CD4-positive, alpha-beta T cell treated with Interleukin-12 subunit alpha and Interleukin-12 subunit beta, for 1 hour (primary cell): ENCODE measurements around the gene IMP4.
A peak's percentile ranks its signal among the peaks of the same experiment; 100 is the strongest.

Experiments
- DNase-seq: peaks from one replicate; pipeline ENCODE4 v3.0.0-alpha.2; 2020

Gene IMP4

DNA sequence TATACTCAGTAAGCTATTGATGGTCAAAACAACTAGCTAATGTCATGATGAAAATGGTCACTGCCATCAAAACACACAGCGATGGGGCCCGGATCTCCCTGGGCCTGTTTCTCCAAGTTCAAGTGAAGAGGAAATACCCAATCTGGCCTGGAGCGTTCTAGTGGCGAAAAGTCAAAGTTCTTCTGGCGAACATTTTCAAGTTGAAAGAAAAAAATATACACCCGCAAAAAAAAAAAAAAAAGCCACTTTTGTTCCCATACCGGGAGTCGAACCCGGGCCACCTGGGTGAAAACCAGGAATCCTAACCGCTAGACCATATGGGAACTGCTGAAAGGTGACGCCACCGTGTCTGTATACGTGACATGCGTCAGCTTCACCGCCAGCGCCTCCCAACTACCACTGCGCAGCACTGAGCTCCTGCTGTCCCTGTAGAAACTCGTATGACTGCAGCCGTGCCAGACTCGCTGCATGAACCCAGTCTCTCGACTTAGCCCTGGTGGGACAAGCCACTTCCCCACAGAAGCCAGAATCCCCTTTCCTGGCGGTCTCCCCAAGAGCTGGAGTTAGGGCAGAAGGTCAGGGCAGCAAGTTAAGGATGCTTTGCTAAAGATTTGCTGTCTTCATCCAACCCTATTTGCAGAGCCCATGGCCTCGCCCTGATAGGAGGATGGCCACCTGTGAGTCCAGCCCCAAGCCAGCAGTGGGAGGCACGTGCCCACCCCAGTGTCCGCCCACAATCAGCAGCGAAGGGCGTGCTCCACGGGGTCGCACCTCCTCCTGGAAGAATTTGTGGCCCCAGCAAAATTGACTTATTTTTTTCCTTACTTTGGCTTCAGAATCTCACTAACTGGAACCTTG, 5.6 kb upstream of the IMP4 start:
- DNase-seq, result peak; percentile 45

DNA sequence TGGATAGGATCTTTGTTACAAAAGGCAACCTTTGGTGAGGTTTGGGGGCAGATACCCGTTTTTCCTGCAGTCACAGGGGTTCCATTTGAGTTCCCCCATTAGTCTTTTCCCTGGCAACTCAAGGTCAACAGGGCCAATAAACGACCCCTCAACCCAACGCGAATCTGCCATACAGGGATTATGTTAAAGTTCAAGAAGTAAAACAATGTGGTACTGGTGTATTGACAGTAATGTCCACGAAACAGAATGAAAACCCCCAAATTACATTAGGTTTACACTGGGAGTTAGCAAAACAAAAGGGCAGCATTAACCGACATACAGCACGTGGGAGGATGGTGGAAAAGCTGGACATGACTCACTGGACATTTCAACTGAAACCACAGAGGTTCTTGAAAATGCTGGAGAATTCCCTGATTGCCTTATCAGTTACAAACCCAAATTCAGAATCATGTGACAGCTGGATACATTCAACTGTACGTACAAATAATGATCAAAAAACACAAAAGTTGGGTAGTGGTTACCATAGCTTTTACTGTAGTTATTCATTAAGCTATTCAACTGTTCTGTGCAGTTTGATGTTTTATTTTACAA, 4.9 kb upstream of the IMP4 start:
- no peak for DNase-seq

DNA sequence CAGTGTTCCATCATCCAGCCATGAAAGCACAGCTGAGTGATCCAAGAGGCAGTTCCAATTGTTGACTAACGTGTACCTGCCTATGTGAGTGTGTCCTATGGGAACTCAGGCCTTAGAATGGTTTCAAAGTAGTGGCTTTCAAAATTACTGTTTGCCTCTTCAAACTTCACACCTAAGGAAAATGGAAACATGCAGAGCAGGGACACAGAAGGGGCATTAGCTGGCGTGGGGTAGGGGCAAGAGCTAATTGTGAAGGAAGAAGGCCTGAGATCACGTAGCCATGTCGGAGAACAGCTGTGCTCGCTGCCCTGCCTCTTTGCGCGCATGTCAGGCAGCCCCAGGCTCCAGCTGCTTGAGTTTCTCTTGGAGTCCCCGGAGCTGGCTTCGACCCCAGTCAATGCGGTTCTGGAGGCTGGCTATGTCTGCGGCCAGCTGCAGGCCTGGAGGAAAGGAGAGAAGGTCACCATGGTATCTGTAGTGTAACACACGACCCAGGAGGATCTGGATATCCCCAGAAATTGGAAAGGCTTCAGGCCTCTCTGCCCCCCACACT, 3.8 kb upstream of the IMP4 start:
- DNase-seq, result no peak

DNA sequence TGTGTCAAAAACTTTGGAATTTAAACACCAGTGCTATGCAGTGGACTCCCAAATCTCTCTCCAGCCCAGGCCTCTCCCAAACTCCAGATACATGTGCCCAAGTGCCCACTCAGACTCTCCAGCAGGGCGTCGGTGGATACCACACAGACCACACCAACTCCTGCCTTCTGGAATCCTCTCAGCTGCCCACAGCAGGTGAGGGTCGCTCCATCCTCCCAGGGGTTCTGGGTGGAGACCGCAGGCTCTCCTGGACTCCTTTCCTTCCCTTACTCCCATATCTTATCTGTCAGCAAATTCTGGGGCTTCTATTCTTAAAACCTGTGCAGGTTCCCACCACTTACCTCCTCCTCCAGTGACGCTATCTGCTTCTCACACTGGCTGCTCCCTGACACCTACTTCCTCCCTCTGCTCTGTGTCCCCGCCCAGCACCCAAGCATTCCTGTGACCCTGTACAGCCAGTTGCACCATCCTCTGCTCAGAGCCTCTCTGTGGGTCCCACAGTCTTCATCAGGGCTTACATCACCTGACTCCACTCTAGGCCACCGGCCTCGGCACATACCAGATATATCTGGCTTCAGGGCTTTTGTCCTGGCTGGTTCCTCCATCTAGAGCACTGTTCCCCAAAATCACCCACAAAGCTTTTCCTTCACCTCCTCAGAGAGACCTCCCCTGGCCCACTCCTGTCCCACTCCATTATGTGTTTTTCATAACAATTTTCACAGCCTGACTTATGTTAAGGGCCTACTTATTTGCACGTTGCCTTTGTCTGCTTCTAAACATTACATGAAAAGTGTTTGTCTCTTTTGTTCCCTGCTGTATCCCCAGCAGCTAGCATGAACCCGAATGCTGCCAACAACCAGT, 2.6 kb upstream of the IMP4 start:
- DNase-seq, result no peak

DNA sequence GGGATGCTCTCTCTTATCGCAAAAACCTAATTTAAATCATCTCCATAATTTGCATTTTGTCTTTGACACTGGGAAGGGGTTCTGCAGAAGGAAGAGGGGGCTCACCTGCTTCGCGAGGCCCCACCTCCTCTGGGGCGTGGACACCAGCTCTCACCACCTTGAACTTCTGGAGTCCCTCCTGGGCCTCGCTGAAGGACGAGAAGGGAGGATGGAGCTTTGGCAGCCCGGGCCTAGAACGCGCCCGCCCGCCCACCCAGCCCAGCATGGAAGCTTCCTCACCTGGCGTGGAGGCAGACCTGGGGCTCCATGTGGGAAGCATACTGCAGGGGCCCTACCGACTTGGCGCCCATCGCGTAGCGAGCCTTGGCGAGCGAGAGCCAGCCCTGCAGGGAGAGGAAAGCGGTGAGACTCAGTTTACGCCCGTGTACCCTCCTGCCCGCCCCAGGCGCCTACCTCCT, 1.1 kb upstream of the IMP4 start:
- no peak for DNase-seq

DNA sequence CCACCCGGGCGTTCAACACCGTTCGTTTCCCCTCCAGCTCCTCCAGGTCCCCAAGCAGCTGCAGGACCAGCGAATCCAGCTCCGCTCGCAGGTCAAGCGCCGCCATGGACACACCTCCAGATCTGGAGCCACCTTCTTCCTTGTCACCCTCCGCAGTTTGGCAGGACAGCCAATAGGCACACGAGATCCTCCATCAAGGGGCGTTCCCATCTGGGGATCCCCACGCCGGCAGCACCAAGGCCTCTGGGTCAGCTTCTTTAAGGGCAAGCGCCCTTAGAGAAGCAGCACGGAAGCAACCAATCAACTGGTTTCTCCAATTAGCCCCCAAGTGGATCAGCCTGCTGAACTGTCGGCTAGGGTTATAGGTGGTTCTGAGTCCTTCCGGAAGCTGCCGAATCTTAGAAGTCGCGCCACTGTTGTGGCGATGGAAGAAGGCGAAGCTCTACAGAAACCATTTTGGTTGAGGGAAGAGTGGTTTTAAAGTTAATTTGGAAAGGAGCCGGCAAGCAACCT, 621 bp upstream of the IMP4 start:
- DNase-seq, result peak; percentile 90

DNA sequence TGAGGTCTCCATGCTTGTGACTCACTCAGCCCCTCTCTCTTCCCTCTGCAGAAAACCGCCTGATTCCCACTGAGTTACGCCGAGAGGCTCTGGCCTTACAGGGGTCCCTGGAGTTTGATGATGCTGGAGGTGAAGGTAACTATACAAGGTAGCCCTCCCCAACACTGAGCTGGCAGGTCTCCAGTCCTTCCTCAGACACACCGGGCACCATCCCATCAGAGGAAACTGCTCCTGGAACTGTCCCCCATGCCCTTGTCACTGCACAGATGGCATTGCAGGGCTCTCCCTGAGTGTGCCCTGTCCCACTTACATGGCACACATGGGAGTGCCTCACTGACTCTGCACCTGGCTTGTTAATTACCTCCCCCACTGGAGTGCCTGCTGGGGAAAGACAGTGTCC, 1.9 kb downstream of the IMP4 start:
- DNase-seq, result no peak

DNA sequence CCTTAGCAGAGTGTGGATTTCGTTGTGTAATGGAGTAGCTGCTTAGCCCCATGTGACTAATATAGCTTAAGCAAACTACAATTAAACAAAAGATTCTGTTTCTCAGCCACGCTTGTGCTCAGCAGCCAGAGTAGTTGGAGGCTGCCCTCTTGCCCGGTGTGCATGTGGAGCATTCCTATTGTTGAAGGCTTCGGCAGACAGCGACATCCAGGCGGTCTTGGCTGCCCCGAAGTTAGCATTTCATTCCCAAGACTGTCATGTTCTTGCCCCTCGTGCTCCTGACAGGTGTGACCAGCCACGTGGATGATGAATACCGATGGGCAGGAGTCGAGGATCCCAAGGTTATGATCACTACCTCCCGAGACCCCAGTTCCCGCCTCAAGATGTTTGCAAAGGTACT, 2.4 kb downstream of the IMP4 start:
- DNase-seq, result no peak

DNA sequence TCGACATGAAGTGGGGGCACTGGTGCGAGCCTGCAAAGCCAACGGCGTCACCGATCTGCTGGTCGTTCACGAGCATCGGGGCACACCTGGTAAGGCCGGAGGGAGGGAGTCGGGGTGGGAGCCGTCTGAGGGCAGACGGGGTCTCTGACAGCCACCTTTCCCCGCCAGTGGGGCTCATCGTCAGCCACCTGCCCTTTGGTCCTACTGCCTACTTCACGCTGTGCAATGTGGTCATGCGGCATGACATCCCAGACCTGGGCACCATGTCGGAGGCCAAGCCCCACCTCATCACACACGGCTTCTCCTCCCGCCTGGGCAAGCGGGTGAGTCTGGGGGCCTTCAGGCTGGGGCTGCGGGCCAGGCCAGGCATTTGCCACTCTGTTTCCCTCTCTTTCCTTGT, 2.9 kb downstream of the IMP4 start:
- no peak for DNase-seq

DNA sequence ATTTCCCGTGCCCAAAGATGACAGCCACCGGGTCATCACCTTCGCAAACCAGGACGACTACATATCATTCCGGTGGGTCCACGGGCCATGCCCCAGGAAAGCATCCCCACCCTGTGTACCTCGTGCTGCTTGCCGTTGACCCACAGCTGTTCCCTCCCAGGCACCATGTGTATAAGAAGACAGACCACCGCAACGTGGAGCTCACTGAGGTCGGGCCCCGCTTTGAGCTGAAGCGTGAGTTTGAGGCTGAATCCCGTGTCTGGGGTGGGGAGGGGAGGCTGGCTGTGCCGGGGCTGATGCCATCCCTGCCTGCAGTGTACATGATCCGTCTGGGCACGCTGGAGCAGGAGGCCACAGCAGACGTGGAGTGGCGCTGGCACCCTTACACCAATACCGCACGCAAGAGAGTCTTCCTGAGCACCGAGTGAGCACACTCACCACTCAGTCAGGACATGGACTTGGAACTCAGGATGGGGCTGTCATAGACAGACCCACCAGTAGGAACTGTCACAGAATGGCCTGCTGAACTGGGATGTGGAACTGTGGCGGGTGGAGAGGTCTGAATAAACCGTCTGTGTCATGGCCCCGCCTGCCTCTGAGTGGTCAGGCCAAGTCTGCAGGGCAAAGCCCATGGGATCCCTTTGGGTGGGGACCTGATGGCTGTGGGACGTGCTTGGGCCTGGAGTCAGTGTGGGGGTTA, 3.5 kb downstream of the IMP4 start:
- no peak for DNase-seq

DNA sequence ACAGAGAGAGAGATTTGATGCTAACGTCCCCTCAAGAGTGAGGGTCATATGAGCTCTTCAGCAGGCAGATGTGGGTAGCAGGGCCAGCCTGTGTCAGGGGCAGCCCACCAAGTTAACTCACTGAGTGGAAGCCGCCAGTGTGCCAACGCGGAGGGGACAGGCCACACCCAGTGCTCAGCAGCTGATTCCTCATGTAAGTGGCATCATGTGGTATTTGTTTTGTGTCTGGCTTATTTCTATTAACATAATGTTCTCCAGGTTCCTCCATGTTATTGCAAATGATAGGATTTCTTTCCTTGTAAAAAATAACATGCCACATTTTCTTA, 4.0 kb downstream of the IMP4 start:
- no peak for DNase-seq

DNA sequence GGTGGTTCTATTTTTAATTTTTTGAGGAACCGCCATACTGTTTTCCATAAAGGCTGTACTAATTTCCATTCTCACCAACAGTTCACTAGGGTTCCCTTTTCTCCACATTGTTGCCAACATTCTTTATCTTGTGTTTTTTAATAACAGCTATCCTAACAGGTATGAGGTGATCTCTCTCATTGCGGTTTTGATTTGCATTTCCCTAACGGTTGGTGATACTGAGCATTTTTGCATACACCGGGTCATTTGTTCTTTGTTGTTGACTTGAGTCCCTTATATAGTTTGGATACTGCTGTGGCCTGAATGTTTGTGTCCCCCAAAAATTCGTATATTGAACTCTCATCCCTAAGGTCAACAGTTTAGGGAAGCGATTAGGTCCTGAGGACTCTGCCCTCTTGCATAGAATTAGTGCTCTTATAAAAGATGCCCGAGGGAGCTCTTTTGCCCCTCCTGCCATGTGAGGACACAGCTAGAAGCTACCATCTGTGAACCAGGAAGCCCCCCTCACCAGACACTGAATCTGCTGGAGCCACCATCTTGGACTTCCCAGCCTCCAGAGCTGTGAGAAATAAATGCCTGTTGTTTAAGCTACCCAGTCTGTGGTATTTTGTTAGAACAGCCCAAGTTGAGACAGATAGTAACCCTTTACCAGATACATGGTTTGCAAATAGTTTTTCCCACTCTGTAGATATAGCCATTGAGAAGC, 4.7 kb downstream of the IMP4 start:
- no peak for DNase-seq

DNA sequence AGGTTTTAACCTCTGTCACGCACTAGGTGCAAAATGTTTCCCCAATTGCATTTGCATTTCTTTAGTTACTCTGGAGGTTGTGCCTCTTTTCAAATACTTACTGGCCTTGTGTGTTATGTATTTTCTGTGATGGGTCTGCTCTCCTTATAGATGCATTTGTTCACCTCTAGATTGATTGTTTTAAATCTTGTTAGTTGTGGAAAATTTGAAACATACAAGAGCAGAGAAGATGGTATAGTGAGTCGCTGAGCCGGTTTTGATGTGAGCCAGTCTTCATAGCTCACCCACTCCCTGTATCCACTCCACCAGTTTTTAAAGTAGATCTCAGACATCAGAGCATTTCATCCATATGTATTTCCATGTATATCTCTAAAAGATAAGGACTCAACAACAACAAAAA, 6.5 kb downstream of the IMP4 start:
- no peak for DNase-seq

DNA sequence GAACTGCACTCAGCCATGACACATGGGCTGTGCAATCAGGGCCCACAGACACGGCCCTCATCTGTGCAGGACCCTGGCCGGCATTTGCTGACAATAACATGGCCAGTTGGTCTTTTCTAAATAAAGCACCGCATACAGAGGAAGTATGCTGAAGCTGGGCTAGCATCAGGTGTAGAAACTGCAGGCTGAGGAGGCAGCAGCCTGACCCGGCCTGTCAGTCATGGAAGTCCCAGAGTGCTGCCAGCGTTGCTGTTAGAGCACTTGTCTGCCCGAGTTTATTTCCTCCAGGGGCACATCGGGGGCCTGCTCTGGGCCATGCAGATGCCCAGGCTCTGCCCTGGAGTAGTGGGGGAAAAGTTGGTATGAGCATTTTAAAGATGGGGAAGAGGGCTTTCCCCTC, 9.0 kb downstream of the IMP4 start:
- DNase-seq, result no peak

DNA sequence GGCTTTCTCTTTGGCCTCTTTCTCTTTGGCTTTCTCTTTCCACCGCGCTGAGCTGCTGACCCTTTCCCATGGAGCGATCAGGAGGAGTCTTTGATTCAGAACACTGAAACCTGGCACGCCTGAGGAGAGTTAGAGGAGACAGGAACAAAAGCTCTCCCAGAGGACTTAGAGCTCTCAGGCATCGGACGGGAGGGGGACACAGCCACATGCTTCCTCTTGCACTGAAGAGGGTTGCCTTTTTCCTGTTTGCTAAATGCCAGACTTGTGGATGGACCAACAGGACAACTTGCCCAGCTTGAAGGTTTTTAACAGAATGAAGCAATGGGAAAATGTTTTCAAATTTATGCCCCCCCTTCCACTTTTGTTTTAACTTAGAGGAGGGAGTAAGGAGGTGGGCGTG, 9.5 kb downstream of the IMP4 start:
- no peak for DNase-seq

DNA sequence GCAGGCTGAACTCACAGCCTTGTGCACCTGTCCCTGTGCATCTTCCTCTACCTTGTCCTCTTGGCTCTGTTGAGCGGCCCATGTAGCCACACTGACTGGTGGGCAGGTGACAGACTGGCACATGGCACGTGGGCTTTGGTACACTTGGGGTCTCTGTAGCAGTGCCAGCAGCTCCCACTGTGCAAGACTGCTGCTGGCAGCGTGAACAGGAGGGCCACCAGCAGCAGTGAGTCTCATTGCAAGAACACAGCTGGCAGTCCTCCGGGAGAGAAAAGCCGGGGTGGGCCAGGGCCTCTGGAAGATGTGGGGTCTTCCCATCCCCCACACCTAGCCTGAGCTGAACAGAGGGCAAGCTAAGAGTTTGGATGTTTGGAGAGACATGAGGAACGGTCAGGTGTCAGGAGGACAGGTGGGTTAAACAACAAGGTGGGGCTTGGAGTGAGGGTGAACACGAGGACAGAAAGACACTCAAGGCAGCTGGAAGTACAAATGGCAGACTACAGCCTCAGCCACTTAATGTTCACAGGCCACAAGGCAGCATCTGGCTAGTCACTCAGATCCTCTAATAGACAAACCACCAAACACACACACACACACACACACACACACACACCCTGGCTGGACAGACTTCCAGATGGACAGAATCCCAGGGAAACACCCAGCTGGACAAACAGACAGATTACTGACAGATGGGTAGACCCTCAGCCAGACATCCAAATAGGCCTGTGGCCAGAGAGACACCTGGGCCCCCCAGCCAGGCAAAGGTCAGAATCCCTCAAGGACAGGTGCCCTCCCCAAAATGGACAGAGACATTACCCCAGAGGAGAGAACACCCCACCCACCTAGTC, 10.8 kb downstream of the IMP4 start:
- DNase-seq, result no peak

DNA sequence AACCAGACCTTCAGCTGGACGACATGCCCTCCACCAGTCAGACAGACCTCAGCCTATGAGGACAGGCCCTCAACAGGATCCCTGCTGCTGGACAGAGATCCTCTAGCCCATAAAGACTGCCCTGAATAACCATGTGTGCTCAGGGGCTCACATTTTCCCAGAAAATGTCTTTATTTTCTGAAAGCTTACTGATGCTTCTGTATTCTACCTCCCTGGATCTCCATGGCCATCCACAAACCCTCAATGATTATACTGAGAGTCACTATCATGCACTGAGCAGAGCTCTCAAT, 11.4 kb downstream of the IMP4 start:
- no peak for DNase-seq

DNA sequence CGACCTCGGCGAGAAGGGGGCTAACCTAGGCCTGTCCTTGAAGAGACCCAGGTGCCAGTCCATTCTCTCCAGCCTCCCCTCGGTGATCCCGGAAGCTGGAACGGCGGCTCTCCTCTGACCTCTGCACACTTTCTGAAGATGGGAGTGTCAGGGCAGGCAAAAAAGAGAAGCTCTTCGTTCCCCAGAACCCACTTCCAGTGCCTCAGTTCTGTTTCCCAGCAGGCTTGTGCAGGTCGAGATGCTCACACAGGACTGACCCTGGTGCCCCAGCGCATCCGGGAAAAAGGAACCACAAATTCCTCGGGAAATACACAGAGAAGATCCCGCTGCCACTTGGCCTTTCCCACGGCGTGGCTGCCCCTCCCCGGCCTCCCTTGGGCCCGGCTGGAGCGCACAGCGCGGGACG, 12.5 kb downstream of the IMP4 start:
- DNase-seq, result no peak

DNA sequence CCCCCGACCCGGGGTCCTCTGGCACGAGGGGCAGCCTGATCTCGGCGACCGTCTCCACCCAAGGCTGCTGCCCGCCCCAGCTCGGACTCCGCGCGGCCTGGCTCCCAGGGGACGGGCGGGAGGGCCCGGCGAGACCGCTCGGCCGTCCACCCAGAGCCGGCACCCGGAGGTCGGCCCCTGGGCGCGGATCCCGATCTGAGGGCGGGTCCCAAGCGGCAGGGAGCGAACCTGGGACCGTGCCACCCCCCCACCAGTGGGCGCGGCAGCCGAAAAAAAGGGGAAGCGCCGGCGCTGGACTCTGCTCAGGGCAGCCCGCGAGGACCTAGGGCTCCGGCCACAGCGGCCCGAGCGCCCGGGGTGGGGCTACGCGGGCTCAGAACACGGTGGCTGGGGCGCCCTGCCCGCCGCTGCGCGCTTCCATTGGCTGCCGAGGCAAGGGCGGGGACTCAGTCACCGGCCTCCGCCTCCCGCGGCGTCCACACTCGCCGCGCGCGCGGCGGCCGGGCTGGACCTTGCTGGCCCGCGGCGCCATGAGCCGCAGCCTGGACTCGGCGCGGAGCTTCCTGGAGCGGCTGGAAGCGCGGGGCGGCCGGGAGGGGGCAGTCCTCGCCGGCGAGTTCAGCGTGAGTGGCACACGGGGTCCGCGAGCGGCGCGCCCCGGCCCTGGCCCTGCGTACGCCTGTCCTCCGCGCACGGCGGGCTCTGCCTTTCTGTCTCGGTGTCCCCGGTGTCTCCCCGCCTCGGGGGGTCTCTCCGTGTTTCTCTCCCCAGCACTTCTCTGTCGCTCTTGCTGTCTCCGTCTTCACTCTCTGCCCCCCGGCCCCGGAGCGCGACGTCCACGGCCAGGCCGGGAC, 13.1 kb downstream of the IMP4 start, which contains the start of gene PTPN18:
Gene PTPN18, plus strand, starts transcription at position 479 of the 854 bp plus-strand sequence. Its CDS starts 52 bp downstream, at position 531.
- DNase-seq, result peak; percentile 67

DNA sequence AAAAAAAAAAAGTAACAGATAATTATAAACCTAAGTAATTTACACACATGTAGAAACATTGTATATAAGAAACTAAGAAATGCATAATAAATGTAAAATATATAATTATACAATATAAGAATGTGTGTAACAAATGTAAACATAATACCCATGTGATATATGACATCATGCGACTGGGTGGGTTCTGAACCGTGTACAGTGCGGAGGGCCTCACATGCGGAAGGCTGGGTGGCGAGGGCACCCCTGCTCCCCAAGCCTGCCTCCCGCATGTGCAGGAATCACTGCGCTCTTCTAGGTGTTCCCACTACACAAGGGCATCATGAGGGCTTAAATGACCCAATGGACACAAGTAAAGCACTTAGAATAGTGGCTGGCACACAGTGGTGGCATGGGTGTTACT, 15.2 kb downstream of the IMP4 start:
- no peak for DNase-seq
